GM13977 (cell line): ENCODE data around the gene DUSP6.

Experiments
- DNase-seq: peaks from one replicate; pipeline ENCODE4 v3.0.0; 2012; ENCODE audit warnings: low spot score
- CTCF ChIP-seq: IDR thresholded peaks from 2 replicates; pipeline ENCODE4 v1.5.1; 2012; ENCODE audit warnings: mild to moderate bottlenecking, control low read depth; ENCODE audit not compliant: insufficient read depth; ENCODE audit errors: extremely low read depth, missing control alignments
- in situ Hi-C: fragments of 300-500 bp; cut with MboI; formaldehyde crosslinking; loops from one replicate; pipeline ENCODE4 v1.12.0; 2022; ENCODE audit warnings: low sequenced_read_pairs, low pct_unique_long_range_greater_than_20kb, mixed read lengths, inconsistent platforms; ENCODE audit not compliant: unreplicated experiment

DUSP6 gene

GRCh38 chr12:89391726-89392336 lies 39.5 kb upstream of the DUSP6 start:
- TF ChIP-seq CTCF = no peak
- in situ Hi-C loops = no loop called here

GRCh38 chr12:89390802-89391673 lies 38.7 kb upstream of the DUSP6 start:
- no peak for DNase-seq
- no peak for TF ChIP-seq CTCF
- in situ Hi-C loops = no loop called here

More at GRCh38 chr12:89391726-89392336, 39.5 kb upstream of the DUSP6 start:
- no peak for DNase-seq

GRCh38 chr12:89389755-89390661 lies 37.7 kb upstream of the DUSP6 start:
- DNase-seq = no peak
- in situ Hi-C loops = no loop called here
- TF ChIP-seq CTCF = no peak

GRCh38 chr12:89386138-89386537 lies 33.8 kb upstream of the DUSP6 start:
- in situ Hi-C loops = no loop called here
- no peak for DNase-seq
- no peak for TF ChIP-seq CTCF

GRCh38 chr12:89384807-89385206 lies 32.5 kb upstream of the DUSP6 start:
- no peak for DNase-seq
- no peak for TF ChIP-seq CTCF
- in situ Hi-C loops = no loop called here

GRCh38 chr12:89384050-89384758 lies 31.9 kb upstream of the DUSP6 start:
- in situ Hi-C loops = no loop called here
- no peak for TF ChIP-seq CTCF
- DNase-seq = no peak
